GM12878 (cell line): ENCODE results near the gene PCDHGC5. TPM values are rescaled to one million over a fixed set of nuclear protein-coding genes. Genes with fewer than 3 reads are reported as not detected.

Experiments
- NRF1 ChIP-seq: conservative IDR thresholded peaks from 2 replicates; pipeline ENCODE4 v1.6.1; 2011; ENCODE audit warnings: mild to moderate bottlenecking, low read depth, low read length, improper control_type of control experiment
- SP1 ChIP-seq: IDR thresholded peaks from one replicate; pipeline ENCODE4 v1.6.1; 2011; ENCODE audit warnings: low read depth, low read length
- polyA plus RNA-seq, 11 experiments: library from polyadenylated mRNA; depleted of rRNA in 4 of 11; unstranded in 6 of 11; stranded (reverse) in 5 of 11; fragments of >200 nt; fragmentation: Nextera tagmentation in 4 of 11; fragmentation: Illumina TruSeq in 1 of 11; extraction: Ambion mirVana in 4 of 11; extraction: Trizol in 1 of 11; gene quantifications; 1 replicate in 1 of 11; 2 replicates in 10 of 11; pipeline versions ENCODE4 v1.2.1 to v1.2.3, GENCODE V29; 2011 to 2016; ENCODE audit warnings: inconsistent platforms in 2 of 11, missing spikeins in 2 of 11, low read depth in 1 of 11
- total RNA-seq, 4 experiments: library from RNA; depleted of rRNA in 3 of 4; stranded (reverse); fragments of >200 nt in 3 of 4; fragmentation: Illumina TruSeq in 1 of 4; extraction: Trizol in 1 of 4; gene quantifications; 2 replicates each; pipeline versions ENCODE4 v1.2.1 to v1.2.3, GENCODE V29; 2013 to 2021
- TF ChIP-seq, protein P1 (sequence below): fragments of 450-650 bp; IDR thresholded peaks from 2 replicates; pipeline ENCODE4 v1.6.1; 2017; ENCODE audit warnings: mild to moderate bottlenecking, moderate library complexity
- TF ChIP-seq, protein P2 (sequence below): fragments of 450-650 bp; IDR thresholded peaks from 2 replicates; pipeline ENCODE4 v1.6.1; 2017; ENCODE audit warnings: mild to moderate bottlenecking
- TF ChIP-seq, protein P3 (sequence below): fragments of 450-650 bp; IDR thresholded peaks from 2 replicates; pipeline ENCODE4 v1.6.1; 2016; ENCODE audit warnings: mild to moderate bottlenecking, moderate library complexity, borderline replicate concordance
- TF ChIP-seq, protein P4 (sequence below): fragments of 450-650 bp; conservative IDR thresholded peaks from 2 replicates; pipeline ENCODE4 v1.6.1; 2017; ENCODE audit warnings: mild to moderate bottlenecking, moderate library complexity
- TF ChIP-seq, protein P5 (sequence below): fragments of 450-650 bp; IDR thresholded peaks from 2 replicates; pipeline ENCODE4 v1.6.1; 2016; ENCODE audit warnings: mild to moderate bottlenecking

The PCDHGC5 gene
- total and polyA plus RNA-seq, 10 of the 15 experiments (the other 5 are each of a cell fraction or from before 2014, with no cell fraction given) = 0.05 to 0.87 (median 0.18) TPM; not detected in 2

- TF ChIP-seq, protein P1, sequence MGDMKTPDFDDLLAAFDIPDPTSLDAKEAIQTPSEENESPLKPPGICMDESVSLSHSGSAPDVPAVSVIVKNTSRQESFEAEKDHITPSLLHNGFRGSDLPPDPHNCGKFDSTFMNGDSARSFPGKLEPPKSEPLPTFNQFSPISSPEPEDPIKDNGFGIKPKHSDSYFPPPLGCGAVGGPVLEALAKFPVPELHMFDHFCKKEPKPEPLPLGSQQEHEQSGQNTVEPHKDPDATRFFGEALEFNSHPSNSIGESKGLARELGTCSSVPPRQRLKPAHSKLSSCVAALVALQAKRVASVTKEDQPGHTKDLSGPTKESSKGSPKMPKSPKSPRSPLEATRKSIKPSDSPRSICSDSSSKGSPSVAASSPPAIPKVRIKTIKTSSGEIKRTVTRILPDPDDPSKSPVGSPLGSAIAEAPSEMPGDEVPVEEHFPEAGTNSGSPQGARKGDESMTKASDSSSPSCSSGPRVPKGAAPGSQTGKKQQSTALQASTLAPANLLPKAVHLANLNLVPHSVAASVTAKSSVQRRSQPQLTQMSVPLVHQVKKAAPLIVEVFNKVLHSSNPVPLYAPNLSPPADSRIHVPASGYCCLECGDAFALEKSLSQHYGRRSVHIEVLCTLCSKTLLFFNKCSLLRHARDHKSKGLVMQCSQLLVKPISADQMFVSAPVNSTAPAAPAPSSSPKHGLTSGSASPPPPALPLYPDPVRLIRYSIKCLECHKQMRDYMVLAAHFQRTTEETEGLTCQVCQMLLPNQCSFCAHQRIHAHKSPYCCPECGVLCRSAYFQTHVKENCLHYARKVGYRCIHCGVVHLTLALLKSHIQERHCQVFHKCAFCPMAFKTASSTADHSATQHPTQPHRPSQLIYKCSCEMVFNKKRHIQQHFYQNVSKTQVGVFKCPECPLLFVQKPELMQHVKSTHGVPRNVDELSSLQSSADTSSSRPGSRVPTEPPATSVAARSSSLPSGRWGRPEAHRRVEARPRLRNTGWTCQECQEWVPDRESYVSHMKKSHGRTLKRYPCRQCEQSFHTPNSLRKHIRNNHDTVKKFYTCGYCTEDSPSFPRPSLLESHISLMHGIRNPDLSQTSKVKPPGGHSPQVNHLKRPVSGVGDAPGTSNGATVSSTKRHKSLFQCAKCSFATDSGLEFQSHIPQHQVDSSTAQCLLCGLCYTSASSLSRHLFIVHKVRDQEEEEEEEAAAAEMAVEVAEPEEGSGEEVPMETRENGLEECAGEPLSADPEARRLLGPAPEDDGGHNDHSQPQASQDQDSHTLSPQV = no peak
- TF ChIP-seq, protein P2, sequence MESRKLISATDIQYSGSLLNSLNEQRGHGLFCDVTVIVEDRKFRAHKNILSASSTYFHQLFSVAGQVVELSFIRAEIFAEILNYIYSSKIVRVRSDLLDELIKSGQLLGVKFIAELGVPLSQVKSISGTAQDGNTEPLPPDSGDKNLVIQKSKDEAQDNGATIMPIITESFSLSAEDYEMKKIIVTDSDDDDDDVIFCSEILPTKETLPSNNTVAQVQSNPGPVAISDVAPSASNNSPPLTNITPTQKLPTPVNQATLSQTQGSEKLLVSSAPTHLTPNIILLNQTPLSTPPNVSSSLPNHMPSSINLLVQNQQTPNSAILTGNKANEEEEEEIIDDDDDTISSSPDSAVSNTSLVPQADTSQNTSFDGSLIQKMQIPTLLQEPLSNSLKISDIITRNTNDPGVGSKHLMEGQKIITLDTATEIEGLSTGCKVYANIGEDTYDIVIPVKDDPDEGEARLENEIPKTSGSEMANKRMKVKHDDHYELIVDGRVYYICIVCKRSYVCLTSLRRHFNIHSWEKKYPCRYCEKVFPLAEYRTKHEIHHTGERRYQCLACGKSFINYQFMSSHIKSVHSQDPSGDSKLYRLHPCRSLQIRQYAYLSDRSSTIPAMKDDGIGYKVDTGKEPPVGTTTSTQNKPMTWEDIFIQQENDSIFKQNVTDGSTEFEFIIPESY = no peak
- TF ChIP-seq SP1 (no peak), NRF1 (no peak)
- TF ChIP-seq, protein P3, sequence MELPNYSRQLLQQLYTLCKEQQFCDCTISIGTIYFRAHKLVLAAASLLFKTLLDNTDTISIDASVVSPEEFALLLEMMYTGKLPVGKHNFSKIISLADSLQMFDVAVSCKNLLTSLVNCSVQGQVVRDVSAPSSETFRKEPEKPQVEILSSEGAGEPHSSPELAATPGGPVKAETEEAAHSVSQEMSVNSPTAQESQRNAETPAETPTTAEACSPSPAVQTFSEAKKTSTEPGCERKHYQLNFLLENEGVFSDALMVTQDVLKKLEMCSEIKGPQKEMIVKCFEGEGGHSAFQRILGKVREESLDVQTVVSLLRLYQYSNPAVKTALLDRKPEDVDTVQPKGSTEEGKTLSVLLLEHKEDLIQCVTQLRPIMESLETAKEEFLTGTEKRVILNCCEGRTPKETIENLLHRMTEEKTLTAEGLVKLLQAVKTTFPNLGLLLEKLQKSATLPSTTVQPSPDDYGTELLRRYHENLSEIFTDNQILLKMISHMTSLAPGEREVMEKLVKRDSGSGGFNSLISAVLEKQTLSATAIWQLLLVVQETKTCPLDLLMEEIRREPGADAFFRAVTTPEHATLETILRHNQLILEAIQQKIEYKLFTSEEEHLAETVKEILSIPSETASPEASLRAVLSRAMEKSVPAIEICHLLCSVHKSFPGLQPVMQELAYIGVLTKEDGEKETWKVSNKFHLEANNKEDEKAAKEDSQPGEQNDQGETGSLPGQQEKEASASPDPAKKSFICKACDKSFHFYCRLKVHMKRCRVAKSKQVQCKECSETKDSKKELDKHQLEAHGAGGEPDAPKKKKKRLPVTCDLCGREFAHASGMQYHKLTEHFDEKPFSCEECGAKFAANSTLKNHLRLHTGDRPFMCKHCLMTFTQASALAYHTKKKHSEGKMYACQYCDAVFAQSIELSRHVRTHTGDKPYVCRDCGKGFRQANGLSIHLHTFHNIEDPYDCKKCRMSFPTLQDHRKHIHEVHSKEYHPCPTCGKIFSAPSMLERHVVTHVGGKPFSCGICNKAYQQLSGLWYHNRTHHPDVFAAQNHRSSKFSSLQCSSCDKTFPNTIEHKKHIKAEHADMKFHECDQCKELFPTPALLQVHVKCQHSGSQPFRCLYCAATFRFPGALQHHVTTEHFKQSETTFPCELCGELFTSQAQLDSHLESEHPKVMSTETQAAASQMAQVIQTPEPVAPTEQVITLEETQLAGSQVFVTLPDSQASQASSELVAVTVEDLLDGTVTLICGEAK = no peak
- TF ChIP-seq, protein P4, sequence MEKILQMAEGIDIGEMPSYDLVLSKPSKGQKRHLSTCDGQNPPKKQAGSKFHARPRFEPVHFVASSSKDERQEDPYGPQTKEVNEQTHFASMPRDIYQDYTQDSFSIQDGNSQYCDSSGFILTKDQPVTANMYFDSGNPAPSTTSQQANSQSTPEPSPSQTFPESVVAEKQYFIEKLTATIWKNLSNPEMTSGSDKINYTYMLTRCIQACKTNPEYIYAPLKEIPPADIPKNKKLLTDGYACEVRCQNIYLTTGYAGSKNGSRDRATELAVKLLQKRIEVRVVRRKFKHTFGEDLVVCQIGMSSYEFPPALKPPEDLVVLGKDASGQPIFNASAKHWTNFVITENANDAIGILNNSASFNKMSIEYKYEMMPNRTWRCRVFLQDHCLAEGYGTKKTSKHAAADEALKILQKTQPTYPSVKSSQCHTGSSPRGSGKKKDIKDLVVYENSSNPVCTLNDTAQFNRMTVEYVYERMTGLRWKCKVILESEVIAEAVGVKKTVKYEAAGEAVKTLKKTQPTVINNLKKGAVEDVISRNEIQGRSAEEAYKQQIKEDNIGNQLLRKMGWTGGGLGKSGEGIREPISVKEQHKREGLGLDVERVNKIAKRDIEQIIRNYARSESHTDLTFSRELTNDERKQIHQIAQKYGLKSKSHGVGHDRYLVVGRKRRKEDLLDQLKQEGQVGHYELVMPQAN = no peak
- TF ChIP-seq, protein P5, sequence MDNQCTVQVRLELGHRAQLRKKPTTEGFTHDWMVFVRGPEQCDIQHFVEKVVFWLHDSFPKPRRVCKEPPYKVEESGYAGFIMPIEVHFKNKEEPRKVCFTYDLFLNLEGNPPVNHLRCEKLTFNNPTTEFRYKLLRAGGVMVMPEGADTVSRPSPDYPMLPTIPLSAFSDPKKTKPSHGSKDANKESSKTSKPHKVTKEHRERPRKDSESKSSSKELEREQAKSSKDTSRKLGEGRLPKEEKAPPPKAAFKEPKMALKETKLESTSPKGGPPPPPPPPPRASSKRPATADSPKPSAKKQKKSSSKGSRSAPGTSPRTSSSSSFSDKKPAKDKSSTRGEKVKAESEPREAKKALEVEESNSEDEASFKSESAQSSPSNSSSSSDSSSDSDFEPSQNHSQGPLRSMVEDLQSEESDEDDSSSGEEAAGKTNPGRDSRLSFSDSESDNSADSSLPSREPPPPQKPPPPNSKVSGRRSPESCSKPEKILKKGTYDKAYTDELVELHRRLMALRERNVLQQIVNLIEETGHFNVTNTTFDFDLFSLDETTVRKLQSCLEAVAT = no peak
These were observed at the start of gene PCDHGC5 (continued) for GRCh38 chr5:141488591-141489561.
